Mononuclear cell (primary cell): ENCODE results near the gene CENPI. TPM values are rescaled to one million over a fixed set of nuclear protein-coding genes. Genes with fewer than 3 reads are reported as not detected.
"Not testable (repeated sequence)": the region's sequence is repeated elsewhere in the genome, so short reads cannot be mapped to it uniquely, and the experiment has no call there.

Experiments used
- H3K27me3 ChIP-seq: 2 replicates; pipeline ENCODE4 v1.6.0; 2011; ENCODE audit warnings: low read length, control low read depth; ENCODE audit not compliant: insufficient read depth
- H3K4me1 ChIP-seq: 2 replicates; pipeline ENCODE4 v1.5.1; 2011; ENCODE audit warnings: mild to moderate bottlenecking, low read length, control low read depth; ENCODE audit not compliant: insufficient read depth
- H3K4me3 ChIP-seq: 2 replicates; pipeline ENCODE4 v1.5.1; 2011; ENCODE audit warnings: mild to moderate bottlenecking, low read length, moderate library complexity
- H3K9me3 ChIP-seq: 2 replicates; pipeline ENCODE4 v1.5.1; 2011; ENCODE audit warnings: low read depth, mild to moderate bottlenecking, control low read depth, low read length
- total RNA-seq: library from RNA; depleted of rRNA; stranded (reverse); fragments of >200 nt; gene quantifications from one replicate; pipeline ENCODE4 v1.2.3, GENCODE V29; 2012

Gene CENPI
- 2.1 TPM for total RNA-seq

DNA sequence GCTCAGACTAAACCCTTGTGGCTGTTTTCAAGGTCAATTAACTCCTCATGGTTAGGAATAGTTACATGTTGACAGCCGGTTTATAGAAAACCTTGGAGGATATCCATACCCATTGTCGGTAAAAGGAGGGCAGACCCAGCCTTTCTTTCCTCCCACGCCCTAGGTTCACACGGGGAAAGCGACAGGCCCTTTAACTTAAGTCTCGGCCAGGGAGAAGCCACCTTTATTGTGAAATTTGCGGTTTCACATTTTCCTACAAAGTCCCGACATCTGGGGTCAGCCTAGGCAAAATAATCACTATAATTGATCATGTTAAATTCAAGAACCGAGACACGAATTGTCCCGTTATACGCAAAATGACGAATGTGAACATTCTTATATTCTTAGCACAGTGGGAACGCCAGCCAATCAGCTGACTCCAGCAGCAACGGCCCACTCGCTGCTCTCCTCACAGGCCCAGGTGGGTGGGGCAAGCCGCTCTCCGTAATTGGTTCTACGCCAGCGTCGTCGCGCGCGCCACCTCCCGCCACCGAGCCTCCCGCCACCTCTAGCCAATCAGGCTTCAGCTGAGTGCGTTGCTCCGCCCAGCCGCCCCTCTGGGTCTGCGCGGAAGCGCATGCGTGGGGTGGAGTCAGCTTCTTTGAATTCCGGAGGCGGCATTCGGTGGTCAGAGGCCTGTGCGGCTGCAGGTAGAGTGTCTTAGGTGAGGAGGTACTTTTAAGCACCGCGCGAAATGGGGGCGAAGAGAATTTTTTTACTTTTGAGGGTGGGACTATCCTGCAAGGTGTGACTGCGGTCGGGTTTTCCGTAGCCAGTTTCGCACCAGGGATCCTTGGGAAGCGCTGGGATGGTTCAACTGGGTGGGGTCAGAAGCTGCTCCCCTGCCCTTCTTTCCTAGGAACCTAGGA is at the start of gene CENPI:
TSS of gene CENPI (plus strand) at position 659 of the 908 bp plus-strand sequence. CDS start 2,867 bp downstream, outside the sequence.
- peaks cover 9% of the 10 kb centered on the region for H3K4me1 ChIP-seq
- no peaks in the 10 kb centered on the region for H3K9me3 ChIP-seq
- peak within 1 kb of the TSS; percentile 50 for H3K4me3 ChIP-seq
- H3K27me3 ChIP-seq = no peaks in the 10 kb centered on the region

DNA sequence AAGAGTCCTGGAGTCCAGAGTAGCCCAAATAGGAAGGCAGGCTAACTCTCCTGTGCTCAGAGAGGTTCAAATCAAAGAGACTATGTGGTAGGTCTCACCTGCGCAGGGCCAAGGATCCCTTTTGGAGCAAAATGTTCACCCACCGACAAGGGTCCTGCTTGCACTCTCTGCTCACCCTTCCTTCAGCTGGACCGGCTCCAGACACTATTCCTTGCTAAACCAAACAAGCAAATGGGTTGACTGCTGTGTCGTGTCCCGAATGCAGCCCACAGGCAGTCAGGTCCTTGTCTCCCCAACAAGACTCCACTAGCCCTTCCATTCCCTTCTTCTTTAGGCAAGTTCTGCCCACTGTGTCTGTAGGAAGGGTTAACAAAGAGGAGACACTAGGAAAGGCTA is 46.9 kb upstream of the CENPI start:
- Histone ChIP-seq H3K4me1 (peaks cover 6% of the 10 kb centered on the region), H3K27me3 (no peaks in the 10 kb centered on the region), H3K9me3 (no peaks in the 10 kb centered on the region), H3K4me3 (peak overlapping the region; percentile 77)

- Histone ChIP-seq H3K27me3 (no peaks in the 10 kb centered on the region), H3K4me3 (peak within 1 kb of the TSS; percentile 77), H3K4me1 (peaks cover 6% of the 10 kb centered on the region), H3K9me3 (no peaks in the 10 kb centered on the region)
Observed at GRCh38 chrX:101051549-101052302, 46.3 kb upstream of the CENPI start, which contains the start of gene TRMT2B. TRMT2B (minus strand) TSS chrX:101052111; CDS start chrX:101042289, 9,822 bp downstream.

DNA sequence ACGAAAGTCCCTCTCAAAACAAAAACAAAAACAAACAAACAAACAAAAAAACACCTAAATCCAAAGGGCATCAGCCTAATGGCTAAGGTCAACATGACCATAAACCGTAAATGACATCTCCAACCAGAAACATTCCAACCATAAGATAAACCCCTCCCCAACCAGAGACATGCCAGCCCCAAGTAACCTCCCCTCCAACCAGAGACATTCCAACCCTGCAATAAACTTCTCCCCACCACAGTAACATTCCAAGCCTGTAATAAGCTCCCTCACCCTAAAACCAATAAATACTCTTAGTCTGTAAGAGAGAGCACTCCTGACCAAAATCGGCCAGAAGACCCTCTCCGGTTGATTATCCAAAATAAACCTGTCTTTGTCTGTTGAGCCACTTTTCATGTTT is 41.5 kb upstream of the CENPI start:
- not testable (repeated sequence) for H3K9me3 ChIP-seq, H3K4me3 ChIP-seq, H3K27me3 ChIP-seq, H3K4me1 ChIP-seq

GRCh38 chrX:101057093-101057714 is 40.8 kb upstream of the CENPI start:
- no peaks in the 10 kb centered on the region for H3K27me3 ChIP-seq
- no peaks in the 10 kb centered on the region for H3K4me1 ChIP-seq
- H3K4me3 ChIP-seq = no peak overlapping the region
- H3K9me3 ChIP-seq = no peaks in the 10 kb centered on the region

DNA sequence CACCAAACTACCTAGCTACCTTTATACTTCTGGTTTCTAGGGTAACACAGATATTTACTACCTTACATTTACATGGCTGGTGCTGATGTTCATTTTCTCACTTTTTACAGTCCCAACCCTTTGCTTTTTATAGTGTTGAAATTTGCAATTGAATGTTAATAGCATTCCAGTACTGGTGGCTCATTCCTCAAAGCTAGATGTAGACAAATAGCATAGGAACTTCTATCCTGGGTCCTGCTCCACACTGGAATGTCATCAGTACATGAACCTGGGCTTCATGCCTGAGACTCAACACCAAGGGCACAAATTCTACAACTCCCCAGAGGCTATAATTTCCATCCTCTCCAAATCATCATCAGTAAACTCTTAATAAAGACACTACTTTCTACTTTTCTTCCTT is 35.8 kb upstream of the CENPI start:
- Histone ChIP-seq H3K4me3 (no peak overlapping the region), H3K4me1 (no peaks in the 10 kb centered on the region), H3K9me3 (no peaks in the 10 kb centered on the region), H3K27me3 (no peaks in the 10 kb centered on the region)

DNA sequence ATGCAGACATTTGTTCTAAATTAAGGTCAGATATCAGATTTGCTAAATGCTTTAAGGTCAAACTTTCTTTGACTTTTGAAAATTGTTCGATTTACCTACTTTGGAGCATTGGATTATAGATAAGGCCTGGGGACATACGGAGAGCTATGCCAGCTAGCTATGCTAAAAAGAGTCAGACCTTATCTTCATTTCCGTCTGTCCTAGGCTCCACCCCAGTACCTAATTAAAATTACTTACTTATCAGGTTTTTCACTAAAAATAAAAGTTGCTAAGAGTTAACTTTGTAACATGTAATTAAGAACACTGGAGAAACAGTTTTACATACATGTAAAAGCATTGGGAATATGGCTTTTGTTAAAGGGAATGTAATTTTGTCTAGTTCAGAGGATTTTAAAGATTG is 26.4 kb upstream of the CENPI start:
- H3K27me3 ChIP-seq = no peaks in the 10 kb centered on the region
- H3K4me3 ChIP-seq = no peak overlapping the region

DNA sequence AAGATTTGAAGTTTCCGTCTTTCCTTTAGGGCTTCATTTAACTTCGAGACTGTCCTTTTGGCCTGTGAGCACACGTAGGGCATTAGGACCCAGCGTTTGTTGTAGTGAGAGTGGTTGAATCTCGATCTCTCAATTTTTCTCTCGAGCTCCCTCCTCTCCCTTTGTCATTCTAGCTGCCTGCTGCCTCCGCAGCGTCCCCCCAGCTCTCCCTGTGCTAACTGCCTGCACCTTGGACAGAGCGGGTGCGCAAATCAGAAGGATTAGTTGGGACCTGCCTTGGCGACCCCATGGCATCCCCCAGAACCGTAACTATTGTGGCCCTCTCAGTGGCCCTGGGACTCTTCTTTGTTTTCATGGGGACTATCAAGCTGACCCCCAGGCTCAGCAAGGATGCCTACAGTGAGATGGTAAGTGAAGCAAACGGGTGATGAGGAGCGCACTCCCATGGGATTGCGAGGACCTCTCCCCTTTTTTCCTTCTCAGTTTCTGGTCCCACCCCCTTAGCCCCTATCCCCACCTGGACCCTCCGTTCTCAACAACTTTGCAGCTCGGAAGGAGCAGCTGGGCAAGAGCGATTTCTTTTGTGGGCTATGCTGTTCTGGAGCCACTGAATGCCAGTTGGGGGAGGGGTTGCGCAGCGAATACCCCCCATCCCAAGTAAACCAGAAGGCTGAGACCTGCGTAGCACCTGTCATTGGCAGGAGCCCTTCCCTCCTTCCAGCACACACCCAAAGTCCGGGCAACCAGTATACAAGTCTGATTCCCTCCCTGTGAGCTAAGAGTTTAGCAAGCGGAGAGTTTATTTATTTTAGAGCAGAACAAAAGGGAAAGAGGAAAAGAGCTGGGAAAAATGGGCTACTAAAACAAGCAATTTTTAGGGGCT is 19.0 kb upstream of the CENPI start, which contains the start of gene TMEM35A:
TSS of gene TMEM35A (plus strand) at position 164 of the 883 bp plus-strand sequence. CDS start at position 288, 124 bp downstream.
- no peaks in the 10 kb centered on the region for H3K4me1 ChIP-seq
- no peak within 1 kb of the TSS for H3K4me3 ChIP-seq
- H3K9me3 ChIP-seq = no peaks in the 10 kb centered on the region
- H3K27me3 ChIP-seq = no peaks in the 10 kb centered on the region

More for the DNA sequence above, 26.4 kb upstream of the CENPI start:
- H3K4me1 ChIP-seq = no peaks in the 10 kb centered on the region
- no peaks in the 10 kb centered on the region for H3K9me3 ChIP-seq

DNA sequence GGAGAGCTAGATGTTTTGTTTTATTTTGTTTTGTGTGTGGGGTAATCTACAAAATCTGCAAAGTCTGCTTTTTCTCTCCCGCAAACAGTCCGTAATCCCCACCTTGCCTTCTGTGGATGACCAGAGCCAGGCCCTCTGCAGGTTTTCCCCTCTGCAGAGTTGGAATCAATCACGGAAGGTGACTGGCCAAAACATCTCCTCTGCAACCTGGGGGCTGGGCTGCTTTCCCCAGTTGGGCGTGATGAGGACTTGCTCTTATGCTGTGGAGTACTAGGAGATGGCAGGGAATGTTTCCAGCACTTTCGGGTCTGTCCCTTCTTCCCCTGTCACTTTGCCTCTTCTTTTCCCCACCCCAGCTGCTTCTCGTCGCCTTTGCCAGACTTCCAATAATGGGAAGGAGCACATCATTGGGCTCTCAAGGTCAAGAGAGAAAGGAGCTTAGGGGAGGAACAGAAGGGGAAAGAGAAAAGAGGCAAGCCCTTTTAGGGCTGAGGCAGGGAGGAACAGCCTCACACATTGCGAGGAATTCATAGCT is 18.2 kb upstream of the CENPI start:
- H3K4me3 ChIP-seq = no peak overlapping the region
- no peaks in the 10 kb centered on the region for H3K4me1 ChIP-seq
- no peaks in the 10 kb centered on the region for H3K27me3 ChIP-seq
- H3K9me3 ChIP-seq = no peaks in the 10 kb centered on the region

DNA sequence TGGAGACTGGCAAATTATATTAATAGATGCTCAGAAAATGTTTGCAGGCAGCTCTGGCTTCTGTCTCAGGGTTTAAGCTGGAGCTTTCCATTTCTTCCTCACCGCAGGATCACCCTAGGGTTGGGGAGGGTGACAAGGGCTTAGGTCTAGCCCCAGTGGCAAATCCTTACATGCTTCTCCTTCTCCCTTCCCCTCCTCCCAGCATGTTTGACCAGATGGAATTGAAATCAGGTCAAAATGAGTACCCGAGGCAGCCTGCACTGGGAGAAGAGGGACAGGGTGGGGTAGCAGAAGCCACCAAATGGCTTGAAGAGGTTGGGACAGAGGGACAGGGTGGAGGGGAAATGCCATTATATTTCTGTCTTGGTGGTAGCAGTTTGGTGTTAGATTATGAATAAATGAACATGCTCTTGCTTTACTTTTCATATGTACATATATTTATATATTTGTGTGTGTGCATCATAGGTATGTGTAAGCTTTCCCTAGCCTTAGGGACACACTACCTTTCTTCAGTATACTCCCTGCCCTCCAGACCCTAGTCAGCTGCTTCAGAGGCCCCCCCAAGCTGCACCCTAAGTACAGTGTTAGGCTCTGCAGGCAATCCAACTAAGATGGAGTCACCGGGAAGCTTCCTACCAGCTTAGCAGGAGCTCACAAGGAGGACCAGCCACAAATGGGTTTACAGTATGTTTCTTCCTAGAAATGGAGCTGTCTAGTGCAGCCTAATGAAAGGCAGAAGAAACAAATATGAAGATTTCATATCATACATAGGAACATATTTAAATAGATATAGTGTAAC is 17.5 kb upstream of the CENPI start:
- H3K4me1 ChIP-seq = no peaks in the 10 kb centered on the region
- no peaks in the 10 kb centered on the region for H3K27me3 ChIP-seq
- H3K4me3 ChIP-seq = no peak overlapping the region
- no peaks in the 10 kb centered on the region for H3K9me3 ChIP-seq

GRCh38 chrX:101081231-101081630 is 16.8 kb upstream of the CENPI start:
- H3K27me3 ChIP-seq = no peaks in the 10 kb centered on the region
- no peaks in the 10 kb centered on the region for H3K9me3 ChIP-seq
- H3K4me3 ChIP-seq = no peak overlapping the region
- H3K4me1 ChIP-seq = no peaks in the 10 kb centered on the region

GRCh38 chrX:101091817-101092216 is 6.2 kb upstream of the CENPI start:
- H3K27me3 ChIP-seq = no peaks in the 10 kb centered on the region
- H3K4me3 ChIP-seq = no peak overlapping the region
- no peaks in the 10 kb centered on the region for H3K9me3 ChIP-seq
- no peaks in the 10 kb centered on the region for H3K4me1 ChIP-seq

DNA sequence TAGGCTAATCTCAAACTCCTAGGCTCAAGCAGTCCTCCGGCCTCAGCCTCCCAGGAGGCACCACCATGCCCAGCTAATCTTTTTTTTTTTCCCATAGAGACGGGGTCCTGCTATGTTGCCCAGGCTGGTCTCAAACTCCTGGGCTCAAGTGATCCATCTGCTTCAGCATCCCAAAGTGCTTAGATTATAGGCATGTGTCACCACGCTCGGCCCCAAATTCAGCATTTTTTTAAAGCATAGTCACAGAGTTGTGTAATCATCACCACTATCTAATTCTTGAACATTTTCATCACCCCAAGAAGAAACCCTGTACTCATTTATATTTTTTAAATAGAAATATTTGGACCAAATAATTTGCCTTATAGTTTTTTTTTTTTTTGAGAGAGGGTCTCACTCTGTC is 10.3 kb downstream of the CENPI start:
- no peaks in the 10 kb centered on the region for H3K9me3 ChIP-seq
- no peaks in the 10 kb centered on the region for H3K27me3 ChIP-seq
- no peak overlapping the region for H3K4me3 ChIP-seq
- no peaks in the 10 kb centered on the region for H3K4me1 ChIP-seq
